HFFc6 (cell line): ENCODE data around the gene TPX2. TPM values are rescaled to one million over a fixed set of nuclear protein-coding genes. Genes with fewer than 3 reads are reported as not detected.

Experiments used
- DNase-seq: peaks from one replicate; pipeline ENCODE4 v3.0.0-alpha.2; 2018
- H3K27ac Mint-ChIP-seq: 2 replicates; pipeline ENCODE4 v1.8.0; 2020; ENCODE audit warnings: mild to moderate bottlenecking, mixed read lengths
- H3K27me3 Mint-ChIP-seq: 2 replicates; pipeline ENCODE4 v1.8.0; 2021; ENCODE audit warnings: mild to moderate bottlenecking, moderate library complexity, mixed read lengths; ENCODE audit not compliant: insufficient read depth
- H3K36me3 Mint-ChIP-seq: 2 replicates; pipeline ENCODE4 v1.8.0; 2021; ENCODE audit warnings: low read depth, mixed read lengths
- H3K4me1 Mint-ChIP-seq: 2 replicates; pipeline ENCODE4 v1.8.0; 2020; ENCODE audit warnings: low read depth, mixed read lengths
- H3K4me3 Mint-ChIP-seq: 2 replicates; pipeline ENCODE4 v1.8.0; 2020; ENCODE audit warnings: mild to moderate bottlenecking, moderate library complexity, mixed read lengths
- H3K9me3 Mint-ChIP-seq: 2 replicates; pipeline ENCODE4 v1.8.0; 2020; ENCODE audit warnings: mild to moderate bottlenecking, mixed read lengths
- total RNA-seq, 6 experiments: library from RNA; stranded (reverse); fragmentation: NEBNext Ultra II Directional; extraction: Animal tissue kit (Norgen Biotek cat#: 25700); gene quantifications; 2 replicates in 1 of 6; 3 replicates in 5 of 6; pipeline ENCODE4 v1.2.3, GENCODE V29; 2021
- TF ChIP-seq, protein P1 (sequence below): fragments of 200-600 bp; sonication (generic); IDR thresholded peaks from 2 replicates; pipeline ENCODE4 v1.5.0; 2021; ENCODE audit warnings: antibody characterized with exemption, mild to moderate bottlenecking

The TPX2 gene
- total RNA-seq, 6 experiments from 2014 or later, result 51.0 to 117 (median 107) TPM

GRCh38 chr20:31693987-31694661 is 45.0 kb upstream of the TPX2 start:
- Mint-ChIP-seq H3K27ac (peak overlapping the region; percentile 94), H3K27me3 (peaks cover 6% of the 10 kb centered on the region), H3K4me1 (peaks cover 68% of the 10 kb centered on the region), H3K36me3 (peaks cover 49% of the 10 kb centered on the region), H3K4me3 (no peak overlapping the region), H3K9me3 (no peaks in the 10 kb centered on the region)
- TF ChIP-seq, protein P1, sequence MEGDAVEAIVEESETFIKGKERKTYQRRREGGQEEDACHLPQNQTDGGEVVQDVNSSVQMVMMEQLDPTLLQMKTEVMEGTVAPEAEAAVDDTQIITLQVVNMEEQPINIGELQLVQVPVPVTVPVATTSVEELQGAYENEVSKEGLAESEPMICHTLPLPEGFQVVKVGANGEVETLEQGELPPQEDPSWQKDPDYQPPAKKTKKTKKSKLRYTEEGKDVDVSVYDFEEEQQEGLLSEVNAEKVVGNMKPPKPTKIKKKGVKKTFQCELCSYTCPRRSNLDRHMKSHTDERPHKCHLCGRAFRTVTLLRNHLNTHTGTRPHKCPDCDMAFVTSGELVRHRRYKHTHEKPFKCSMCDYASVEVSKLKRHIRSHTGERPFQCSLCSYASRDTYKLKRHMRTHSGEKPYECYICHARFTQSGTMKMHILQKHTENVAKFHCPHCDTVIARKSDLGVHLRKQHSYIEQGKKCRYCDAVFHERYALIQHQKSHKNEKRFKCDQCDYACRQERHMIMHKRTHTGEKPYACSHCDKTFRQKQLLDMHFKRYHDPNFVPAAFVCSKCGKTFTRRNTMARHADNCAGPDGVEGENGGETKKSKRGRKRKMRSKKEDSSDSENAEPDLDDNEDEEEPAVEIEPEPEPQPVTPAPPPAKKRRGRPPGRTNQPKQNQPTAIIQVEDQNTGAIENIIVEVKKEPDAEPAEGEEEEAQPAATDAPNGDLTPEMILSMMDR, result no peak
- DNase-seq, result no peak

DNA sequence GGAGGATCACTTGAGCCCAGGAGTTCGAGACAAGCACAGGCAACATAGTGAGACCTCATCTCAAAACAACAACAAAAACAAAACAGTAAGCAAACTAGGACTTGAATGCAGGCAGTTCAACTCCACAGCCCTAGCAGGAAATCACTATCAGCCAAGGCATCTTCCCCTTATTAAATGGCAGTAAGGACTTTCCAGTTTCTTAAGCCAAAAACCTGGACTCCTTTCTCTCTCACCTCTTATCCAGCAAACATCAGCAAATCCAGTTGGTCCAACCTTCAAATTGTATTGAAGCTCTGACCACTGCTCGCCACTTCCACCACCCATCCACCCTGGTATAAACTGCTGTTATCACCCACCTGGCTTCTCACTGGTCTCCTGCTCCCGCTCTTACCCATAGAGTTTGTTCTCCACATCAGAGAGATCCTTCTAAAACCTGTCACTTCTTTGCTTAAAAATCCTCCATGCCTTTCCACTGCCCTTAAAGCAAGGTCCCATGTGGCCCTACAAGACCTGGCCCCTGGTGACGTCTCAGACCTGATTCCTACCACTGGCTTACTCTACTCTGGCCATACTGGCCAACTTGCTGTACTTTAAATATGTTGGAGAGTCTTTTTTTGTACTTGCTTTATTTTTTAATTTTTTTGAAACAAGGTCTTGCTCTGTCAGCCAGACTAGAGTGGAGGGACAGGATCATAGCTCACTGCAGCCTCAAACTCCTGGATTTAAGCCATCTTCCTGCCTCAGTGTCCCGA is 44.1 kb upstream of the TPX2 start:
- H3K9me3 Mint-ChIP-seq, result no peaks in the 10 kb centered on the region
- TF ChIP-seq, protein P1, result no peak
- peaks cover 58% of the 10 kb centered on the region for H3K36me3 Mint-ChIP-seq
- H3K4me1 Mint-ChIP-seq, result peaks cover 77% of the 10 kb centered on the region
- peaks cover 6% of the 10 kb centered on the region for H3K27me3 Mint-ChIP-seq
- no peak for DNase-seq
- H3K27ac Mint-ChIP-seq, result peak overlapping the region; percentile 94
- peak overlapping the region; percentile 0; the same call in 1 of the 2 replicates for H3K4me3 Mint-ChIP-seq

GRCh38 chr20:31695849-31696804 is 43.0 kb upstream of the TPX2 start:
- peaks cover 79% of the 10 kb centered on the region for H3K4me1 Mint-ChIP-seq
- TF ChIP-seq, protein P1, result no peak
- H3K4me3 Mint-ChIP-seq, result peak overlapping the region; percentile 72
- peak; percentile 83 for DNase-seq
- no peaks in the 10 kb centered on the region for H3K9me3 Mint-ChIP-seq
- peaks cover 6% of the 10 kb centered on the region for H3K27me3 Mint-ChIP-seq
- H3K36me3 Mint-ChIP-seq, result peaks cover 60% of the 10 kb centered on the region
- H3K27ac Mint-ChIP-seq, result peak overlapping the region; percentile 94

DNA sequence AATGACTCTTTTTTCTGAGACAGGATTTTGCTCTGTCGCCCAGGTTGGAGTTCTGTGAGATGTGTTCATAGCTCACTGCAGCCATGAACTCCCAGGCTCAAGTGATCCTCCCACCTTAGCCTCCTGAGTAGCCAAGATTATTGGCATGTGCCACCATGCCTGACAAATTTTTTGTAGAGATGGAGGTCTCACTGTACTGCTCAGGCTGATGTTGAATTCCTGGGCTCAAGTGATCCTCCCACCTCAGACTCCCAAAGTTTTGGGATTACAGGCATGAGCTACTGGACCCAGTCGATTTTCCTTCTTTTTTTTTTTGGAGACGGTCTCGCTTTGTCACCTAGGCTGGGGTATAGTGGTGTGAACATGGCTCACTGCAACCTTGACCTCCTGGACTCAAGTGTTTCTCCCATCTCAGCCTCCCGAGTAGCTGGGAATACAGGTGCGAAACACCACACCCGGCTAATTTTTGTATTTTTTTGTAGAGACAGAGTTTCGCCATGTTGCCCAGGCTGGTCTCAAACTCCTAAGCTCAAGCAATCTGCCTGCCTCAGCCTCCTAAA is 40.8 kb upstream of the TPX2 start:
- Mint-ChIP-seq H3K4me3 (no peak overlapping the region), H3K36me3 (peaks cover 59% of the 10 kb centered on the region), H3K4me1 (peaks cover 76% of the 10 kb centered on the region), H3K27me3 (peaks cover 6% of the 10 kb centered on the region), H3K27ac (peak overlapping the region; percentile 93), H3K9me3 (no peaks in the 10 kb centered on the region)
- no peak for DNase-seq
- TF ChIP-seq, protein P1, result no peak
